GM21786 (cell line): Measurements from ENCODE around the gene HIF3A.
"Not testable (repeated sequence)": the region's sequence is repeated elsewhere in the genome, so short reads cannot be mapped to it uniquely, and the experiment has no call there.

Source experiments
- ATAC-seq: cut with Tn5 transposase; IDR thresholded peaks from one replicate; pipeline ENCODE4 v1.9.1; 2021; ENCODE audit not compliant: unreplicated experiment

The HIF3A gene

GRCh38 chr19:46291829-46292228, 5.0 kb upstream of the HIF3A start:
- no peak for ATAC-seq

- no peak for ATAC-seq
Observed at GRCh38 chr19:46294494-46294893, 2.3 kb upstream of the HIF3A start.

- ATAC-seq: no peak
Observed at GRCh38 chr19:46295401-46296201, 1.2 kb upstream of the HIF3A start.

- no peak for ATAC-seq
Observed at GRCh38 chr19:46296202-46296480, 701 bp upstream of the HIF3A start.

- no peak for ATAC-seq
Observed at GRCh38 chr19:46297700-46298478, 1.0 kb downstream of the HIF3A start.

GRCh38 chr19:46298479-46299003, 1.7 kb downstream of the HIF3A start:
- ATAC-seq: no peak

- no peak for ATAC-seq
Observed at GRCh38 chr19:46299004-46299509, 2.2 kb downstream of the HIF3A start.

- no peak for ATAC-seq
Observed at GRCh38 chr19:46299695-46300094, 2.9 kb downstream of the HIF3A start.

GRCh38 chr19:46303322-46303690, 6.5 kb downstream of the HIF3A start:
- no peak for ATAC-seq

- no peak for ATAC-seq
Observed at GRCh38 chr19:46303691-46304397, 7.0 kb downstream of the HIF3A start.

- no peak for ATAC-seq
Observed at GRCh38 chr19:46306501-46306900, 9.7 kb downstream of the HIF3A start.

GRCh38 chr19:46308510-46308909, 11.7 kb downstream of the HIF3A start:
- ATAC-seq: no peak

GRCh38 chr19:46309056-46309455, 12.2 kb downstream of the HIF3A start:
- ATAC-seq: no peak

- no peak for ATAC-seq
Observed at GRCh38 chr19:46311444-46311843, 14.6 kb downstream of the HIF3A start.

GRCh38 chr19:46313540-46314469, 17.0 kb downstream of the HIF3A start:
- ATAC-seq: not testable (repeated sequence)

- ATAC-seq: no peak
Observed at GRCh38 chr19:46317339-46317738, 20.5 kb downstream of the HIF3A start.

GRCh38 chr19:46319613-46320012, 22.8 kb downstream of the HIF3A start:
- no peak for ATAC-seq

GRCh38 chr19:46320559-46320958, 23.7 kb downstream of the HIF3A start:
- no peak for ATAC-seq

GRCh38 chr19:46321653-46322052, 24.8 kb downstream of the HIF3A start:
- ATAC-seq: no peak

- ATAC-seq: not testable (repeated sequence)
Observed at GRCh38 chr19:46323227-46323626, 26.4 kb downstream of the HIF3A start.
